ENCODE data around the gene FLNB. TPM values are rescaled to one million over a fixed set of nuclear protein-coding genes. Genes with fewer than 3 reads are reported as not detected.

The FLNB gene
- total RNA-seq, 4 donors from 2014 or later = 282 to 707 (median 563) TPM

DNA sequence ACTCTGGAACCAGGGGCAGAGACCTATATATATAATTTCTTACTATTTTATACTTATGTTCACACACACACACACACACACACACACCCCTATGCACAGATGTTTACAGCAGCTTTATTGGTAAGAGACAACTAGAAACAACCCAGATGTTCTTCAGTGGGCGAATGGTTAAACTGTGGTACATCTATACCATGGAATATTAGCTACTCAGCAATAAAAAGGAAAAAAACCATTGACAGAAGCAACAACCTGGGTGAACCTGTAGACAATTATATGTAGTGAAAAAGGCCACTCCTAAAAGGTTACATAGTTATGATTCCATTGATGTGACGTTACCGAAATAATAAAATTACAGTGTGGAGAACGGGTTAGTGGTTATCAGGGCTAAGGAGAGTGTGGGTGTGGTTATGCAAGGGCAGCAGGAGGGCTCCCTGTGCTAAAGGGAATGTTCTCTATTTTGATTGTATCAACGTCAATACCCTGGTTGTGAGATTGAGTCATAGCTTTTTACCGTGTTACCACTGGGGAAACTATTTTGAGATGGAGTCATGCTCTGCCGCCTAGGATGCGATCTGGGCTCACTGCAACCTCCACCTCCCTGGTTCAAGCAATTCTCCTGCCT lies 85.5 kb downstream of the FLNB start:
- intact Hi-C loops (cut with DNase I; ENCODE audit: low total_unique reads) = no loop called here
- H3K36me3 ChIP-seq = peaks cover 0 to 40% (median 6%) of the 10 kb centered on the region in 4 donors
- in situ Hi-C loops (cut with MboI; ENCODE audit: low pct_ligation_motif_present in 1 of 4, low pct_unique_long_range_greater_than_20kb in 1 of 4, low sequenced_read_pairs in 3 of 4) = no loop called here
- no peaks in the 10 kb centered on the region for H3K4me1 ChIP-seq
- no peak for TF ChIP-seq EP300 (IDR thresholded peaks at IDR 0.05; ENCODE audit: low read depth)
- TF ChIP-seq, protein P1, sequence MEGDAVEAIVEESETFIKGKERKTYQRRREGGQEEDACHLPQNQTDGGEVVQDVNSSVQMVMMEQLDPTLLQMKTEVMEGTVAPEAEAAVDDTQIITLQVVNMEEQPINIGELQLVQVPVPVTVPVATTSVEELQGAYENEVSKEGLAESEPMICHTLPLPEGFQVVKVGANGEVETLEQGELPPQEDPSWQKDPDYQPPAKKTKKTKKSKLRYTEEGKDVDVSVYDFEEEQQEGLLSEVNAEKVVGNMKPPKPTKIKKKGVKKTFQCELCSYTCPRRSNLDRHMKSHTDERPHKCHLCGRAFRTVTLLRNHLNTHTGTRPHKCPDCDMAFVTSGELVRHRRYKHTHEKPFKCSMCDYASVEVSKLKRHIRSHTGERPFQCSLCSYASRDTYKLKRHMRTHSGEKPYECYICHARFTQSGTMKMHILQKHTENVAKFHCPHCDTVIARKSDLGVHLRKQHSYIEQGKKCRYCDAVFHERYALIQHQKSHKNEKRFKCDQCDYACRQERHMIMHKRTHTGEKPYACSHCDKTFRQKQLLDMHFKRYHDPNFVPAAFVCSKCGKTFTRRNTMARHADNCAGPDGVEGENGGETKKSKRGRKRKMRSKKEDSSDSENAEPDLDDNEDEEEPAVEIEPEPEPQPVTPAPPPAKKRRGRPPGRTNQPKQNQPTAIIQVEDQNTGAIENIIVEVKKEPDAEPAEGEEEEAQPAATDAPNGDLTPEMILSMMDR (IDR thresholded peaks at IDR 0.05) = no peak
- no peak for TF ChIP-seq POLR2A (IDR thresholded peaks at IDR 0.05)
- TF ChIP-seq POLR2AphosphoS5 (IDR thresholded peaks at IDR 0.05) = peak in 1 of 3 donors; percentile 10
- H3K9me3 ChIP-seq = no peaks in the 10 kb centered on the region
- H3K4me3 ChIP-seq = no peak overlapping the region
- WGBS, 2 donors (ENCODE audit: low coverage in 1 of 2) = 78 to 81% methylated on average over 5 to 8 of the region's 8 CpGs
- no peak for DNase-seq
- H3K27ac ChIP-seq = no peak overlapping the region
- H3K27me3 ChIP-seq = no peaks in the 10 kb centered on the region

DNA sequence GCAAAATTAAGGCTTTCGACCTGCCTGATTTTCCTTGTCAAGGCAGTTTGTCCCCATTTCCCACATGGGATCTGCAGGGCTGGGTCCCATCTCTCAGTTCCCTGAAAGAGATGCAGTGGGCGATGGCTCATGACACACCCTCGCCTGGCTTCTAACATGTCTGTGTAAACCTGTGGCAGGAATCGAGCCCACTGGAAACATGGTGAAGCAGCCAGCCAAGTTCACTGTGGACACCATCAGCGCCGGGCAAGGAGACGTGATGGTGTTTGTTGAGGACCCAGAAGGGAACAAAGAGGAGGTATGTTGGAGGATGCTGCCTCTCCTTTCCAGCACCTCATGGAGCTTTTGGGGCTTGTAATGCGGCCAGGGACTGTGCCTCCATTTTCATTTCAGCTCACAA lies 86.4 kb downstream of the FLNB start:
- WGBS, 2 donors (ENCODE audit: low coverage in 1 of 2) = 95 to 99% methylated on average over 2 to 8 of the region's 8 CpGs
- intact Hi-C loops (cut with DNase I; ENCODE audit: low total_unique reads) = no loop called here
- TF ChIP-seq EP300 (IDR thresholded peaks at IDR 0.05; ENCODE audit: low read depth) = no peak
- TF ChIP-seq, protein P1 (IDR thresholded peaks at IDR 0.05) = no peak
- TF ChIP-seq POLR2AphosphoS5 (IDR thresholded peaks at IDR 0.05) = no peak
- TF ChIP-seq POLR2A (IDR thresholded peaks at IDR 0.05) = no peak
- H3K27me3 ChIP-seq = no peaks in the 10 kb centered on the region
- no peak overlapping the region for H3K4me3 ChIP-seq
- in situ Hi-C loops (cut with MboI; ENCODE audit: low pct_ligation_motif_present in 1 of 4, low pct_unique_long_range_greater_than_20kb in 1 of 4, low sequenced_read_pairs in 3 of 4) = no loop called here
- peaks cover 0 to 48% (median 10%) of the 10 kb centered on the region in 4 donors for H3K36me3 ChIP-seq
- no peaks in the 10 kb centered on the region for H3K9me3 ChIP-seq
- no peaks in the 10 kb centered on the region for H3K4me1 ChIP-seq
- no peak for DNase-seq
- no peak overlapping the region for H3K27ac ChIP-seq

DNA sequence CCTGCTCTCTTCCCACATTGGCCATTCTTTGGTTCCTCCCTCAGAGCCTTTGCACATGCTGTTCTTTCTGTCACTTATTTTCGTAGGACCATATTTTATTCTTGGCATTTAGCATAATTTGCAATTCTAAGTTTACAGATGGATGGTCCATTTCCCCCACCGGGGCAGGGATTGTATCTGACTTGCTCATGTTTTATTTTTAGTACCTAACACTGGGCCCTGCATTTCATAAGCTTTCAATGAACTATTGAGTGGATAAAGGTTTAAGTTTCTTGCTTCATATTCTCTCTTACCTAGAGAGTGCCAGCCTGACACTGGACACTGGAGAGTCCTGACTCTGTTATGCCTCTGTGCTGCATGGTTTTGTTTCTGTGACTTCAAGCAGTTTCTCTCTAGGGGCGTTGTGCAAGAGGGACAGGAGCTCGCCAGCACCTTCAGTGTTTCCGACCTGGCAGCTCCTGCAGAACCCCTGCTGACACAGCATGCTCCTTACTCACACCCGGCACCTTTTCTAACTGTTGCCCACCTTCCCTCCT lies 87.4 kb downstream of the FLNB start:
- H3K9me3 ChIP-seq = no peaks in the 10 kb centered on the region
- no peaks in the 10 kb centered on the region for H3K27me3 ChIP-seq
- TF ChIP-seq POLR2AphosphoS5 (IDR thresholded peaks at IDR 0.05) (no peak), EP300 (IDR thresholded peaks at IDR 0.05; ENCODE audit: low read depth) (no peak), POLR2A (IDR thresholded peaks at IDR 0.05) (no peak)
- TF ChIP-seq, protein P1 (IDR thresholded peaks at IDR 0.05) = no peak
- 83 to 84% methylated on average over 6 of the region's 6 CpGs for WGBS, 2 donors (ENCODE audit: low coverage in 1 of 2)
- intact Hi-C loops (cut with DNase I; ENCODE audit: low total_unique reads) = no loop called here
- H3K4me3 ChIP-seq = no peak overlapping the region
- no peaks in the 10 kb centered on the region for H3K4me1 ChIP-seq
- H3K36me3 ChIP-seq = peaks cover 0 to 48% (median 11%) of the 10 kb centered on the region in 4 donors
- no peak overlapping the region for H3K27ac ChIP-seq
- no peak for DNase-seq
- in situ Hi-C loops (cut with MboI; ENCODE audit: low pct_ligation_motif_present in 1 of 4, low pct_unique_long_range_greater_than_20kb in 1 of 4, low sequenced_read_pairs in 3 of 4) = no loop called here

DNA sequence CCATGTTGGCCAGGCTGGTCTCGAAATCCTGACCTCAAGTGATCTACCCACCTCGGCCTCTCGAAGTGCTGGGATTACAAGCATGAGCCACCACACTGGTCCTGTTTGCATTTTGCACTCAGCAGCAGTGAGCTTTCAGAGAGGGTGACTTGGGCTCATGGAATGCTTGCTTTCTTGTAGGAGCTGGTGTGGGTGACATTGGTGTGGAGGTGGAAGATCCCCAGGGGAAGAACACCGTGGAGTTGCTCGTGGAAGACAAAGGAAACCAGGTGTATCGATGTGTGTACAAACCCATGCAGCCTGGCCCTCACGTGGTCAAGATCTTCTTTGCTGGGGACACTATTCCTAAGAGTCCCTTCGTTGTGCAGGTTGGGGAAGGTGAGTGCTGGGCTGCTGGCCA lies 90.3 kb downstream of the FLNB start:
- no peak overlapping the region for H3K4me3 ChIP-seq
- in situ Hi-C loops (cut with MboI; ENCODE audit: low pct_ligation_motif_present in 1 of 4, low pct_unique_long_range_greater_than_20kb in 1 of 4, low sequenced_read_pairs in 3 of 4) = no loop called here
- H3K4me1 ChIP-seq = peaks cover 0 to 18% (median 15%) of the 10 kb centered on the region in 4 donors
- WGBS, 2 donors (ENCODE audit: low coverage in 1 of 2) = 95% methylated on average over 4 to 8 of the region's 8 CpGs
- TF ChIP-seq POLR2AphosphoS5 (IDR thresholded peaks at IDR 0.05) = no peak
- TF ChIP-seq, protein P1 (IDR thresholded peaks at IDR 0.05) = no peak
- TF ChIP-seq EP300 (IDR thresholded peaks at IDR 0.05; ENCODE audit: low read depth) = no peak
- no peak for TF ChIP-seq POLR2A (IDR thresholded peaks at IDR 0.05)
- DNase-seq = no peak
- H3K9me3 ChIP-seq = no peaks in the 10 kb centered on the region
- H3K36me3 ChIP-seq = peaks cover 0 to 57% (median 15%) of the 10 kb centered on the region in 4 donors
- intact Hi-C loops (cut with DNase I; ENCODE audit: low total_unique reads) = no loop called here
- H3K27ac ChIP-seq = no peak overlapping the region
- no peaks in the 10 kb centered on the region for H3K27me3 ChIP-seq
